IMR-90 (cell line): ENCODE measurements around the gene PCGF3. TPM values are rescaled to one million over a fixed set of nuclear protein-coding genes. Genes with fewer than 3 reads are reported as not detected.
"Not testable (repeated sequence)": the region's sequence is repeated elsewhere in the genome, so short reads cannot be mapped to it uniquely, and the experiment has no call there.

Source experiments
- ATAC-seq: fragments of 200-7000 bp; cut with Tn5 transposase; 2 replicates; pipeline ENCODE4 v1.9.1; 2020; ENCODE audit warnings: low read depth, mild to moderate bottlenecking, moderate library complexity
- BruUV-seq: library from RNA; stranded (reverse); fragments of 400-500 nt; replicated peaks from 2 replicates; lab custom pipeline; 2021; lab: Mats Ljungman, UMichigan
- CTCF ChIA-PET: fragments of 300-600 bp; formaldehyde crosslinking; extraction: SDS; loops from one replicate; lab custom pipeline; 2021; ENCODE audit warnings: antibody characterized with exemption; lab: Yijun Ruan, JAX
- POLR2A ChIA-PET: fragments of 300-600 bp; sonication (Branson Sonifier 250); formaldehyde crosslinking; loops from one replicate; lab custom pipeline; 2022; ENCODE audit warnings: antibody characterized with exemption; ENCODE audit not compliant: unreplicated experiment; lab: Charles Lee
- DNase-seq: peaks from one replicate; pipeline ENCODE4 v3.0.0; 2013
- H2AFZ ChIP-seq: replicated peaks from 2 replicates; pipeline ENCODE3; 2013; ENCODE audit warnings: low read length, mild to moderate bottlenecking; ENCODE audit not compliant: poor library complexity
- H2AK5ac ChIP-seq: 2 replicates; pipeline ENCODE4 v1.6.1; 2013; ENCODE audit warnings: low read depth, low read length, inconsistent platforms
- H2AK9ac ChIP-seq: replicated peaks from 2 replicates; pipeline ENCODE3; 2013; ENCODE audit warnings: mild to moderate bottlenecking, low read depth, low read length, moderate library complexity; ENCODE audit not compliant: poor library complexity
- H2BK120ac ChIP-seq: 2 replicates; pipeline ENCODE4 v1.6.1; 2013; ENCODE audit warnings: low read depth, low read length, inconsistent platforms
- H2BK15ac ChIP-seq: 3 replicates; pipeline ENCODE4 v1.6.1; 2013; ENCODE audit warnings: low read depth, low read length, inconsistent platforms
- H2BK20ac ChIP-seq: 2 replicates; pipeline ENCODE4 v1.6.1; 2013; ENCODE audit warnings: low read depth, mild to moderate bottlenecking, inconsistent platforms, low read length, moderate library complexity
- H2BK5ac ChIP-seq: 2 replicates; pipeline ENCODE4 v1.6.1; 2013; ENCODE audit warnings: mild to moderate bottlenecking, low read depth, low read length, inconsistent platforms; ENCODE audit not compliant: poor library complexity, severe bottlenecking
- H3K14ac ChIP-seq: replicated peaks from 2 replicates; pipeline ENCODE4 v1.6.1; 2013; ENCODE audit warnings: low read depth, low read length, inconsistent platforms
- H3K18ac ChIP-seq: 2 replicates; pipeline ENCODE4 v1.6.1; 2013; ENCODE audit warnings: low read depth, low read length, control low read depth
- H3K23ac ChIP-seq: 2 replicates; pipeline ENCODE4 v1.6.1; 2013; ENCODE audit warnings: low read depth, low read length, inconsistent platforms
- H3K27ac ChIP-seq: 2 replicates; pipeline ENCODE4 v1.5.1; 2013; ENCODE audit warnings: mild to moderate bottlenecking, control low read depth, low read length; ENCODE audit not compliant: insufficient read depth
- H3K27me3 ChIP-seq: 2 replicates; pipeline ENCODE4 v1.6.1; 2013; ENCODE audit warnings: low read length; ENCODE audit not compliant: control insufficient read depth, insufficient read depth
- H3K36me3 ChIP-seq: 2 replicates; pipeline ENCODE4 v1.6.1; 2013; ENCODE audit warnings: low read length, mixed read lengths; ENCODE audit not compliant: control insufficient read depth, insufficient read depth
- H3K4ac ChIP-seq: 2 replicates; pipeline ENCODE4 v1.6.1; 2013; ENCODE audit warnings: low read depth, low read length, inconsistent platforms
- H3K4me1 ChIP-seq: 2 replicates; pipeline ENCODE4 v1.6.1; 2013; ENCODE audit warnings: low read length, mixed read lengths; ENCODE audit not compliant: control insufficient read depth, insufficient read depth
- H3K4me2 ChIP-seq: 2 replicates; pipeline ENCODE4 v1.6.1; 2013; ENCODE audit warnings: low read depth, mild to moderate bottlenecking, control low read depth, low read length, moderate library complexity
- H3K4me3 ChIP-seq: 2 replicates; pipeline ENCODE4 v1.5.1; 2013; ENCODE audit warnings: low read depth, mild to moderate bottlenecking, control low read depth, low read length, moderate library complexity; ENCODE audit not compliant: insufficient read depth
- H3K56ac ChIP-seq: 2 replicates; pipeline ENCODE4 v1.6.1; 2013; ENCODE audit warnings: low read length, inconsistent platforms; ENCODE audit not compliant: insufficient read depth; ENCODE audit errors: extremely low read depth
- H3K79me1 ChIP-seq, 2 experiments: 2 replicates each; pipeline ENCODE4 v1.6.1; 2013; ENCODE audit warnings: low read length in 2 of 2, inconsistent platforms in 1 of 2, low read depth in 1 of 2
- H3K9ac ChIP-seq: 2 replicates; pipeline ENCODE4 v1.6.1; 2013; ENCODE audit warnings: low read depth, low read length, control low read depth
- H3K9me1 ChIP-seq: 2 replicates; pipeline ENCODE4 v1.6.1; 2013; ENCODE audit warnings: low read length, inconsistent platforms; ENCODE audit not compliant: insufficient read depth
- H3K9me3 ChIP-seq: 2 replicates; pipeline ENCODE4 v1.6.1; 2013; ENCODE audit warnings: low read length; ENCODE audit not compliant: control insufficient read depth, insufficient read depth
- H4K20me1 ChIP-seq: 2 replicates; pipeline ENCODE4 v1.6.1; 2013; ENCODE audit warnings: low read length, inconsistent platforms; ENCODE audit not compliant: insufficient read depth
- H4K5ac ChIP-seq: 2 replicates; pipeline ENCODE4 v1.6.1; 2013; ENCODE audit warnings: mild to moderate bottlenecking, low read depth, low read length, control low read depth
- H4K8ac ChIP-seq, 2 experiments: 2 replicates each; pipeline ENCODE4 v1.6.1; 2013; ENCODE audit warnings: low read depth in 2 of 2, low read length in 2 of 2, control low read depth in 1 of 2, inconsistent platforms in 1 of 2
- H4K91ac ChIP-seq: 2 replicates; pipeline ENCODE4 v1.6.1; 2013; ENCODE audit warnings: low read depth, low read length, inconsistent platforms; ENCODE audit not compliant: insufficient read depth
- CHD1 ChIP-seq: IDR thresholded peaks from 2 replicates; pipeline ENCODE4 v1.6.1; 2012; ENCODE audit warnings: low read depth, low read length, improper control_type of control experiment
- FOS ChIP-seq: fragments of 150-350 bp; IDR thresholded peaks from 2 replicates; pipeline ENCODE4 v1.6.1; 2016; ENCODE audit warnings: low read depth, low read length
- MAZ ChIP-seq: IDR thresholded peaks from 2 replicates; pipeline ENCODE4 v1.6.1; 2012; ENCODE audit warnings: low read depth, mild to moderate bottlenecking, low read length, improper control_type of control experiment, moderate library complexity, borderline replicate concordance
- POLR2A ChIP-seq: IDR thresholded peaks from 2 replicates; pipeline ENCODE4 v1.6.1; 2012; ENCODE audit warnings: mild to moderate bottlenecking, low read depth, low read length
- RAD21 ChIP-seq: IDR thresholded peaks from 2 replicates; pipeline ENCODE4 v1.6.1; 2012; ENCODE audit warnings: low read length, improper control_type of control experiment
- WGBS, 2 experiments: methylation state at CpG; one replicate each; pipeline versions ENCODE4 v1.1.5 to v1.1.7; 2013; ENCODE audit warnings: missing lambda C conversion rate in 2 of 2; ENCODE audit not compliant: insufficient read length in 1 of 2; ENCODE audit errors: extremely low coverage in 2 of 2; 5-methylcytosine and 5-hydroxymethylcytosine counted together
- dilution Hi-C: fragments of 300-500 bp; cut with HindIII; formaldehyde crosslinking; loops from one replicate; pipeline ENCODE4 v1.14.3; 2018; ENCODE audit warnings: low sequenced_read_pairs; ENCODE audit not compliant: unreplicated experiment
- in situ Hi-C: fragments of 300-500 bp; cut with MboI; formaldehyde crosslinking; loops from 3 replicates; pipeline ENCODE4 v1.14.3; 2019; ENCODE audit warnings: low sequenced_read_pairs, inconsistent platforms, mixed read lengths
- intact Hi-C: fragments of 100-400 bp; cut with micrococcal nuclease; formaldehyde crosslinking; loops from 2 replicates; pipeline ENCODE4 v1.10.0; 2022
- polyA plus RNA-seq, 3 experiments: library from polyadenylated mRNA; depleted of rRNA; stranded (reverse); fragments of >200 nt; gene quantifications; 2 replicates each; pipeline ENCODE4 v1.2.3, GENCODE V29; 2012; ENCODE audit warnings: low replicate concordance in 1 of 3
- total RNA-seq: library from RNA; depleted of rRNA; stranded (reverse); fragments of >200 nt; gene quantifications from 2 replicates; pipeline ENCODE4 v1.2.3, GENCODE V29; 2012
- TF ChIP-seq, protein P1 (sequence below): fragments of 150-350 bp; IDR thresholded peaks from 2 replicates; pipeline ENCODE4 v1.6.1; 2017; ENCODE audit warnings: mild to moderate bottlenecking, antibody characterized with exemption, low read length, low read depth

PCGF3 gene
- total and polyA plus RNA-seq, 2 of the 4 experiments (the other 2 are of a cell fraction): 40.0 to 55.3 TPM

DNA sequence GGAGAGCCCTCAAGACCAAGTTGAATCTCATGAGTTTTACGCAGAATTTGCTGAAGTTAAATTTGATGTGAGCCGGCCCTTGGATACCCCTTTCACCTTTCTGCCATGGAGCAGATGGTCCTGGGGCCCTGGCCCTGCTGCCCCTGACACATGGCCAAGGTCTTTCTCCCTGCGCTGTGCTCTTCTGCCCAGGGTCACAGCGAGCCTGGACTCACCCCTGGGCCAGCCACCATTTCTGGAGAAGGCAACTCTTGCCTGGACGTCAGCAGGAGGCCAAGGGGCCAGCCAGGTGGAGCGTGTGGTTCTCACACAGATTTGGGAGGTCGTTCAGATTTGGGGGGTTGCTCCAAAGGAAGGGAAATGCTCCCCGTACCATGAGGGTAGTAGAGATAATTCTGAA is 30.0 kb downstream of the PCGF3 start:
- Histone ChIP-seq H4K91ac (no peak overlapping the region), H3K9me3 (no peaks in the 10 kb centered on the region), H2BK120ac (no peak overlapping the region), H3K14ac (no peak overlapping the region), H2BK15ac (no peak overlapping the region), H2AK9ac (no peak overlapping the region), H4K8ac (no peak overlapping the region), H2BK20ac (no peak overlapping the region), H4K20me1 (peaks cover 17% of the 10 kb centered on the region), H3K9ac (no peak overlapping the region), H3K4ac (no peak overlapping the region), H2BK5ac (no peak overlapping the region), H3K18ac (no peak overlapping the region), H3K36me3 (peaks cover 70% of the 10 kb centered on the region), H2AFZ (no peak overlapping the region), H3K79me1 (peaks cover 17 to 28% of the 10 kb centered on the region in 2 experiments), H2AK5ac (no peak overlapping the region), H3K9me1 (peaks cover 3% of the 10 kb centered on the region; the same call in 1 of the 2 replicates), H3K56ac (no peak overlapping the region), H3K23ac (no peak overlapping the region), H3K4me2 (no peak overlapping the region), H3K4me1 (peaks cover 2% of the 10 kb centered on the region), H3K27me3 (no peaks in the 10 kb centered on the region), H3K27ac (no peak overlapping the region), H4K5ac (no peak overlapping the region), H3K4me3 (no peak overlapping the region)
- intact Hi-C loops (no loop called here), in situ Hi-C loops (no loop called here), dilution Hi-C loops (no loop called here)
- TF ChIP-seq, protein P1, sequence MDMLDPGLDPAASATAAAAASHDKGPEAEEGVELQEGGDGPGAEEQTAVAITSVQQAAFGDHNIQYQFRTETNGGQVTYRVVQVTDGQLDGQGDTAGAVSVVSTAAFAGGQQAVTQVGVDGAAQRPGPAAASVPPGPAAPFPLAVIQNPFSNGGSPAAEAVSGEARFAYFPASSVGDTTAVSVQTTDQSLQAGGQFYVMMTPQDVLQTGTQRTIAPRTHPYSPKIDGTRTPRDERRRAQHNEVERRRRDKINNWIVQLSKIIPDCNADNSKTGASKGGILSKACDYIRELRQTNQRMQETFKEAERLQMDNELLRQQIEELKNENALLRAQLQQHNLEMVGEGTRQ: no peak
- TF ChIP-seq CHD1 (no peak), POLR2A (no peak), FOS (no peak), MAZ (no peak), RAD21 (no peak)
- no TSS peak for BruUV-seq
- ATAC-seq (no peak), DNase-seq (no peak)
- POLR2A ChIA-PET: no interaction called here
- 90% methylated on average over 2 of the region's 8 CpGs; no CpG with 5 or more reads in 1 of the 2 experiments for WGBS, 2 experiments
- CTCF ChIA-PET: no interaction called here

GRCh38 chr4:736561-736960 is 30.9 kb downstream of the PCGF3 start:
- dilution Hi-C loops: not testable (repeated sequence)

More at GRCh38 chr4:736561-736960, 30.9 kb downstream of the PCGF3 start:
- H3K14ac ChIP-seq, POLR2A ChIA-PET, H3K23ac ChIP-seq, H4K5ac ChIP-seq, H2AK9ac ChIP-seq, H3K4me2 ChIP-seq, H2BK5ac ChIP-seq, H2AFZ ChIP-seq, H3K4me1 ChIP-seq, H3K4me3 ChIP-seq, BruUV-seq, H3K27me3 ChIP-seq, in situ Hi-C loops, H4K8ac ChIP-seq, ATAC-seq, H3K9ac ChIP-seq, H3K56ac ChIP-seq, H4K91ac ChIP-seq, H2BK20ac ChIP-seq, DNase-seq, H3K18ac ChIP-seq, H3K27ac ChIP-seq, H3K9me1 ChIP-seq, H2BK15ac ChIP-seq, intact Hi-C loops, H2AK5ac ChIP-seq, H3K4ac ChIP-seq, H2BK120ac ChIP-seq, H3K9me3 ChIP-seq: not testable (repeated sequence)
- H4K20me1 ChIP-seq: peaks cover 22% of the 10 kb centered on the region
- H3K79me1 ChIP-seq: peaks cover 17 to 25% of the 10 kb centered on the region in 2 experiments
- CTCF ChIA-PET: interaction anchor here (0.7 kb wide), 1 partner anchor 27 kb away, joined by 3 read pairs; no protein-coding TSS in a partner anchor
- WGBS, 2 experiments: 95% methylated on average over 7 of the region's 34 CpGs; no CpG with 5 or more reads in 1 of the 2 experiments
- H3K36me3 ChIP-seq: peaks cover 63% of the 10 kb centered on the region
